ENCODE data around the gene B4GALT1.

GRCh38 chr9:33081128-33081851 is 85.8 kb downstream of the B4GALT1 start:
- peak; percentile 67 to 98 (median 82) for TF ChIP-seq CTCF (IDR thresholded peaks at IDR 0.05 in 2 of 3, conservative IDR thresholded peaks at IDR 0.05 in 1 of 3; ENCODE audit: borderline replicate concordance in 1 of 3, insufficient read depth in 1 of 3, low read depth in 2 of 3, low read length in 2 of 3)
- TF ChIP-seq POLR2A (IDR thresholded peaks at IDR 0.05; ENCODE audit: borderline replicate concordance, extremely low read depth, insufficient read depth, insufficient read length), result no peak
- TF ChIP-seq ATF3 (IDR thresholded peaks at IDR 0.05), result no peak
- TF ChIP-seq POLR2AphosphoS5 (IDR thresholded peaks at IDR 0.05; ENCODE audit: low read depth, low read length), result no peak
- TF ChIP-seq EZH2 (IDR thresholded peaks at IDR 0.05), result no peak

Measured in HCT116 (cell line).